Cerebellar nuclear complex (tissue), 1 donor: Measurements from ENCODE around the gene PDE6C.
"Not testable (repeated sequence)": the region's sequence is repeated elsewhere in the genome, so short reads cannot be mapped to it uniquely, and the experiment has no call there.

Experiments
- DNase-seq, 2 experiments: peaks; one replicate each; lab custom pipeline; 2025; lab: John Stamatoyannopoulos, UW

PDE6C gene

DNA sequence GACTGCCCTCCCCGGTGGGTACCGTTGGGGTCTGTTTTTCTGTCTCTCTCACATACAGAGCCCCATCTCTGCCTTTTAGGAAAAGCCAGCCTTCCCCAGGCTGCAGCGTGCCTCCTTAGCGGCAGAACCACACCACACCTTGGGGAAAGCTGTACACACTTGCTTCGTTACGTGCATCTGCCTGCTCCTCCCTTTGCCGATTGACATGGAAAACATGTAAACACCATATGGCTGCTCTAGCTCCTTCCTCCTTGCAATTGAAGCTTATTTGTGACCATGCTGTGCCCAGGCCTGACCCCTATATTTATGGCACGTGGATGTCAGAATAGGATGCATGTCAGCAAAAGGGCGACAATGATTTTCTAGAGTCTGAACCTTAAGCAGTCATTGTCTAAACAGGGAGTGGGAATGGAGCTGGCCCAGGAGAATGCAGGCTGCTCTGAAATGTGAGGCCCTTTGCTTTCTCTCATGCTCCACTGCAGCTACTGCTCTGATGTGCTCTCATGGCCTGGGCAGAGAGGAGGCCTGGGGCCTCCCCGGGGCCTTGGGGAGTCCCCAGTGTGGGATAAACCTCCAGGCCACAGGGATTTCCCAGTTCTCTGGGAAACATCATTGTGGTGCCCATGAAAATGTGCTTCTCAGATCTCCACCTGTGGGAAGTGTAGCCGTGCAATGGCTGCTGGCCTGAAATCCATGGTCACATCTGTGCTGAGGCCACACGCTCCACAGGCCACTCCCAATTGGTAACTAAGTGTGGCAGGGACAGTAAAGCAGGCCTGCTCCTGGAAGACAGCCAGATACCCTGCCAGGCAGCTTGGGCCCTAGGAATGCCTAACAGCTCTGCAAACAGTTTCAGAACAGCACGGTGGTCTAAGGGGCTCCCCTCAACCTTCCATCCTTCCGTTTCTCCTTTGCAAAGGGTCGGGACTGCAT is 18.6 kb downstream of the PDE6C start:
- no peak for DNase-seq

GRCh38 chr10:93639791-93640190 is 27.5 kb downstream of the PDE6C start:
- DNase-seq = no peak

DNA sequence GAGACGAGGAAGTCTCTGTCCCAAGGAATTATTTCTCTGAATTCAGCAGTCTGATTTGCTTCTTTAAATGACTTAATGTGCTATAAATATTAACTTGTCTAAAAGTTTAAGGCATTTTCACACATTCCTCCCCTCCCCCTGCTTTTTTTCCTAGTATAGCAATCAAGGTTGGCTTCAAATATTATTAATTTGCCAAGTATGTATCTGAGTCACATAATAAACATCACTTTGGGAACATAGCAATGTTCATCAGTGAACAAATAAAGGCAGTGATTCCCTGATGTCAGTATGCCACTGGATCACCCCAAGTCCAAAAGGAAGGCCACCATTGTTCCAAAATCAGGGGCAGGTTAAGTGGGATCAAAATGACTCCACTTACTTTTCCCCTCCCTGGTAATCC is 40.5 kb downstream of the PDE6C start:
- no peak for DNase-seq

DNA sequence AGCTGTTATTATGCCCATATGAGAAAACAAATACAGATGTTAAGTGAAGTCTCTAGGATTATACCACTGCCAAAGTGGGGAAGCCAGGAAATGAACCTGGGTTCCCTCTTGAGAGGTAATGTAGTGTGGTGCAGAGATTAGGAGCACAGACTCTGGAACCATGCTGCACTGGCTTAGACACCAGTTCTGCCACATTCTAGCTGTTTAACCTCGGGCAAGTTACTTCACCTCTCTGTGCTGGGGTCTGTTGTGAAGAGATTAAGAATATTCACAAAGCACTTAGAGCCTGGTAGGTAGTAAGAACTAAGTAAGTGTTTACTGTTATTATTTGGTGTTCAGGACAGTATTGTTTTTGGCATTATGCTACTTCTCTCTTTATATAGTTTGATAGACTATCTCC is 41.9 kb downstream of the PDE6C start:
- DNase-seq = no peak

- DNase-seq = no peak
Observed at GRCh38 chr10:93656155-93656554, 43.8 kb downstream of the PDE6C start.

DNA sequence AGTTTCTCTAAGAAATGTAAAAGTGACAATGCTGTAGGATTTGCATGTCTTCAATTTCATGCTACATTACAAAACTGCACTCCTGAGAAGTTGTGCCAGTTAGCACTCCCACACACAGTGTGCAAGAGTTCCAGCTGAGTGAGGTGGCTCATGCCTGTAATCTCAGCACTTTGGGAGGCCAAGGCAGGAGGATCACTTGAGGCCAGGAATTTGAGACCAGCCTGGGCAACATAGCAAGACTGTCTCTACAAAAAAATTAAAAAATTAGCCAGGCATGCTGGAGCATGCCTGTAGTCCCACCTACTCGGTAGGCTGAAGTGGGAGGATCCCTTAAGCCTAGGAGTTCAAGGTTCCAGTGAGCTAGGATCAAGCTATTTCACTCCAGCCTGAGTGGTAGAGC is 45.4 kb downstream of the PDE6C start:
- no peak for DNase-seq

- no peak for DNase-seq
Observed at GRCh38 chr10:93666030-93666429, 53.7 kb downstream of the PDE6C start.

DNA sequence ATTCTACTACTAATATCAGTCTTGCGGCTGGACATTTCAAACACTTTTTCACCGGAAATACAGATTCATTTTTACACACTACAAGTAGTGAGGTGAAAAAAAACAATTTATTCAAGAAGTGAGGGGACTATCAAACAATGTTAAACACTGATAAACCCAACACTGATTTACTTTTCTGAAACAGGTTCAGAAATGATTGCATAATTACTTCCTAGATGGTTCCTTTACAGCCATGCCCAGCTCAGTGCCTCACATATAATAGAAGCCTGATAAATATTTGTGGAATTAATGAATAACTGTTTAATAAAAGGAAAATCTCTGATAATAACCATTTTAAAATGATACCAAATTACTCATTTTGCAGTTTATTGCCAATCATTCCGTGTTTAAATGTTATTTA is 55.5 kb downstream of the PDE6C start:
- no peak for DNase-seq

DNA sequence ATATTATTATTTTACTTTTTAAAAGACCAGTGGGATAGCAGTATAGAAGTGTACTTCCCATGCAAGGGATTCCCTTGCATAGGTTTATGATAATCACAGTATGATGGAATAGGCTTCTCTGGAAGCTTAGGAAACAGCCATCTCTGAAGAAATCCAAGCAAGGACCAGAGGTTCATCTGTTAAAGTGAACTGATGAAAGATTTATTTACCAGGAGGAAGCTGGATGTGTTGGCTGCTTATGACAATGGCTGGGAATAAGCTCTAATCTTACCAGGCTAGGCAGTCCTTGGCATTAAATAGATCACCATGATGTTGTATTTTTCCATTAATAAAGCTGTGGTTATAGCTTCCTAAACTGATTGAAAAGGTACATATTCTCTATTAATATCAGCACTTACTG is 58.0 kb downstream of the PDE6C start:
- no peak for DNase-seq

DNA sequence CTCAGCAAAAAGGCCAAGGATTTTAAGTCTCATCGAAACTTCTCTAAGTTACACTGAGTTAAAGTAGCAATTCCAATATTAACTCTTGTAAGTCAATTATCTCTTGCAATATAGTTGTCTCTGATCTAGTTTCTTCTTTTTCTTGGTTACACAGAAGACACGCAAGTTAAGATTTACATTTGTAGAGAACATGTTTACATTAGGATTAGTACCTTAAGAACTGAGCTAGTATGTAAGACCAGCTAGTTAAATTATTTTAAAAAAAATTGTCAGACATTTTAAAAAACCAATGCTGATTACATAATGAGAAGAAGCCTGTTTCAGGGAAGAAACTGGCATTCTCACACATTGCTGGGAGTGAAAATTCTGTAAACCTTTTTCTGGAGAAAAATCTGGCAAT is 58.7 kb downstream of the PDE6C start:
- no peak for DNase-seq

- no peak for DNase-seq
Observed at GRCh38 chr10:93672022-93672678, 59.8 kb downstream of the PDE6C start.

- DNase-seq = no peak
Observed at GRCh38 chr10:93672890-93673289, 60.6 kb downstream of the PDE6C start.

DNA sequence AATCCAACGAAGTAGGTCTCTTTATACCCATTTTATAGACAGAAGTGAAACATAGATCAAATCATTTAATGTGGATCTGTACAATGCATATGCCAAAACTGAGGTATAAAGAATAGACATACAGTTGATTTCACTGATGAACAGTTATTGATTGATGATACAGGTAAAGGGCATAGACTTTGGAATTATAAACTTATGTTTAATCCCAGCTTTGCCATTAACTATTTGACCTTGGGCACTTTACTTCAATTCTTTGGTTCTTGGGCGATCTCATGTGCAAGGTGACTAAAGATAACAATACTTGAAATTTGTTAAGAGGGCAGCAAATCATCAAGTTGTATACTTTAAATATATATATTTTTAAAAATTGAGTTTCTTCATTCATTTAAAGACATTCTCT is 61.5 kb downstream of the PDE6C start:
- no peak for DNase-seq

DNA sequence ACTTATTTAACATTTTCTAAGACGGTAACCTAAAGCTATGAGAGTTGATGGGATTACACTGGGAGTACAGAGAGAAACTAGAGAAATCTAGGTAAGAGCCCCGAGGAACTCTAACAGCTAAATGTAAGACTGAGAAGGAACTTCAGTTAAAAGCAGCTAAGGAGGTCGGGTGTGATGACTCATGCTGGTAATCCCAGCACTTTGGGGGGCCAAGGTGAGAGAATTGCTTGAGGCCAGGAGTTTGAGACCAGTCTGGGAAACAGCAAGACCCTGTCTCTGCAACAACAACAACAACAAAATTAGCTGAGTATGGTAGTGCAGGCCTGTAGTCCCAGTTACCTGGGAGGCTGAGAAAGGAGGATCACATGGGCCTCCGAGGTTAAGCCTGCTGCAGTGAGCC is 66.0 kb downstream of the PDE6C start:
- DNase-seq = no peak

GRCh38 chr10:93678805-93679587 is 66.7 kb downstream of the PDE6C start:
- no peak for DNase-seq

- no peak for DNase-seq
Observed at GRCh38 chr10:93680412-93681047, 68.2 kb downstream of the PDE6C start.

DNA sequence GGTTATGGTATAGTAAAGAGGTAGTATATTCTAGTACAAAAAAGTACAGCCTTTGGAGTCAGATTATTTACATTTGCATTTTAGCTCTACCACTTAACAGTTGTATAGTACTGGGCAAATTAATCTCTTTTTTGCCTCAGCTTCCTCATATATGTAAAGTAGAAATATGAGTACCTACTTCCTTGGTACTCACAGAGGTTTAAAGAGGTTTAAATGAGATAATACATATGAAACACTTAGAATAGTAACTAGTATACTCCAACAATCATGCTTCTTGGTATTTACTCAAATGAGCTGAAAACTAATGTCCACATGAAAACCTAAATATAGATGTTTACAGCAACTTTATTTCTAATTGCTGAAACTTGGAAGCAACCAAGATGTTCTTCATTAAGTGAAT is 75.4 kb downstream of the PDE6C start:
- DNase-seq = no peak

GRCh38 chr10:93695740-93696139 is 83.4 kb downstream of the PDE6C start:
- no peak for DNase-seq

DNA sequence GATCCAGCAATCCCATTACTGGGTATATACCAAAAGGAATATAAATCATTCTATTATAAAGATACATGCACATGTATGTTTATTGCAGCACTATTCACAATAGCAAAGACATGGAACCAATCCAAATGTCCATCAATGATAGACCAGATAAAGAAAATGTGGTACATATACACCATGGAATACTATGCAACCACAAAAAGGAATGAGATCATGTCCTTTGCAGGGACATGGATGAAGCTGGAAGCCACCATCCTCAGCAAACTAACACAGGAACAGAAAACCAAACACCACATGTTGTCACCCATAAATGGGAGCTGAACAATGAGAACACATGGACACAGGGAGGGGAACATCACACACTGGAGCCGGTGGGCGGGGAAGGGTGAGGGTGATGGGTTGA is 84.2 kb downstream of the PDE6C start:
- DNase-seq = not testable (repeated sequence)

- DNase-seq = no peak
Observed at GRCh38 chr10:93697207-93697606, 84.9 kb downstream of the PDE6C start.

- DNase-seq = no peak
Observed at GRCh38 chr10:93701866-93702209, 89.5 kb downstream of the PDE6C start.
